Measurements from ENCODE around the gene ERGIC3. TPM values are rescaled to one million over a fixed set of nuclear protein-coding genes. Genes with fewer than 3 reads are reported as not detected.

The ERGIC3 gene
- polyA plus RNA-seq, 1 experiment: 917 TPM

GRCh38 chr20:35571555-35571954 lies 29.7 kb downstream of the ERGIC3 start:
- no peaks in the 10 kb centered on the region for H3K36me3 ChIP-seq (ENCODE audit: control insufficient read depth, insufficient read depth, low read length)
- ChIA-PET CTCF (interaction anchor here (0.8 to 1.1 kb wide), 2 partner anchors 14 to 18 kb away, joined by 3 read pairs; no protein-coding TSS in a partner anchor), POLR2A (no interaction called here)
- 0 out of 2 replicates have a peak, but pooled peaks cover under 1% of the 10 kb centered on the region for H3K27me3 ChIP-seq (ENCODE audit: control insufficient read depth, insufficient read depth, low read length)
- no peak overlapping the region for H3K4me3 ChIP-seq (ENCODE audit: low read depth, low read length)
- DNase-seq (ENCODE audit: low read depth): no peak
- TF ChIP-seq CTCF (IDR thresholded peaks at IDR 0.05; ENCODE audit: insufficient read depth, low read depth, low read length): no peak

- DNase-seq (ENCODE audit: low read depth): no peak
- TF ChIP-seq CTCF (IDR thresholded peaks at IDR 0.05; ENCODE audit: insufficient read depth, low read depth, low read length): no peak
- ChIA-PET CTCF (interaction anchor here (0.9 to 1.1 kb wide), 2 partner anchors 8 to 13 kb away, joined by 3 read pairs; no protein-coding TSS in a partner anchor), POLR2A (no interaction called here)
- Histone ChIP-seq H3K36me3 (ENCODE audit: control insufficient read depth, insufficient read depth, low read length) (no peaks in the 10 kb centered on the region), H3K4me3 (ENCODE audit: low read depth, low read length) (no peak overlapping the region), H3K27me3 (ENCODE audit: control insufficient read depth, insufficient read depth, low read length) (0 out of 2 replicates have a peak, but pooled peaks cover 1% of the 10 kb centered on the region)
Observed at GRCh38 chr20:35572838-35573237, 31.0 kb downstream of the ERGIC3 start.

GRCh38 chr20:35575958-35576357 lies 34.1 kb downstream of the ERGIC3 start:
- Histone ChIP-seq H3K27me3 (ENCODE audit: control insufficient read depth, insufficient read depth, low read length) (0 out of 2 replicates have a peak, but pooled peaks cover 1% of the 10 kb centered on the region), H3K4me3 (ENCODE audit: low read depth, low read length) (no peak overlapping the region), H3K36me3 (ENCODE audit: control insufficient read depth, insufficient read depth, low read length) (no peaks in the 10 kb centered on the region)
- CTCF ChIA-PET: no interaction called here
- TF ChIP-seq CTCF (IDR thresholded peaks at IDR 0.05; ENCODE audit: insufficient read depth, low read depth, low read length): no peak
- no peak for DNase-seq (ENCODE audit: low read depth)
- POLR2A ChIA-PET: no interaction called here

GRCh38 chr20:35576816-35577215 lies 34.9 kb downstream of the ERGIC3 start:
- 0 out of 2 replicates have a peak, but pooled peaks cover 1% of the 10 kb centered on the region for H3K27me3 ChIP-seq (ENCODE audit: control insufficient read depth, insufficient read depth, low read length)
- H3K36me3 ChIP-seq (ENCODE audit: control insufficient read depth, insufficient read depth, low read length): no peaks in the 10 kb centered on the region
- TF ChIP-seq CTCF (IDR thresholded peaks at IDR 0.05; ENCODE audit: insufficient read depth, low read depth, low read length): no peak
- no peak overlapping the region for H3K4me3 ChIP-seq (ENCODE audit: low read depth, low read length)
- ChIA-PET POLR2A (no interaction called here), CTCF (no interaction called here)
- no peak for DNase-seq (ENCODE audit: low read depth)

GRCh38 chr20:35578469-35578868 lies 36.6 kb downstream of the ERGIC3 start:
- Histone ChIP-seq H3K27me3 (ENCODE audit: control insufficient read depth, insufficient read depth, low read length) (0 out of 2 replicates have a peak, but pooled peaks cover 1% of the 10 kb centered on the region), H3K4me3 (ENCODE audit: low read depth, low read length) (no peak overlapping the region), H3K36me3 (ENCODE audit: control insufficient read depth, insufficient read depth, low read length) (no peaks in the 10 kb centered on the region)
- ChIA-PET POLR2A (no interaction called here), CTCF (interaction anchor here (0.6 to 0.9 kb wide), 2 partner anchors 9 to 258 kb away, joined by 3 read pairs; no protein-coding TSS in a partner anchor)
- DNase-seq (ENCODE audit: low read depth): no peak
- no peak for TF ChIP-seq CTCF (IDR thresholded peaks at IDR 0.05; ENCODE audit: insufficient read depth, low read depth, low read length)
